ENCODE data around the gene GOLGA5. TPM values are rescaled to one million over a fixed set of nuclear protein-coding genes. Genes with fewer than 3 reads are reported as not detected.

GOLGA5 gene
- total and polyA plus RNA-seq, 2 experiments from 2014 or later, result 56.4 to 70.6 TPM

GRCh38 chr14:92794547-92794941 is 439 bp downstream of the GOLGA5 start:
- Histone ChIP-seq H3K9ac (peak overlapping the region; percentile 99), H3K36me3 (ENCODE audit: low read depth) (peaks cover 7% of the 10 kb centered on the region; the same call in 1 of the 2 replicates), H3K4me2 (ENCODE audit: unreplicated experiment) (peak overlapping the region; percentile 83), H3K4me3 (peak overlapping the region; percentile 89), H4K20me1 (ENCODE audit: insufficient read depth) (0 out of 2 replicates have a peak, but pooled peaks cover under 1% of the 10 kb centered on the region), H3F3A (ENCODE audit: insufficient read depth) (0 out of 2 replicates have a peak, but pooled peaks cover 9% of the 10 kb centered on the region), H2AFZ (peak overlapping the region; percentile 65), H3K79me2 (ENCODE audit: insufficient read depth) (peaks cover 52% of the 10 kb centered on the region), H3K4me1 (ENCODE audit: insufficient read depth) (peaks cover 23% of the 10 kb centered on the region), H3K27ac (peak overlapping the region; percentile 89), H3K9me2 (ENCODE audit: insufficient read depth) (no peaks in the 10 kb centered on the region), H3K27me3 (replicated peaks; ENCODE audit: insufficient read depth) (no peaks in the 10 kb centered on the region), H3K9me3 (ENCODE audit: low read depth) (no peaks in the 10 kb centered on the region)
- peak; percentile 57 for DNase-seq
- TF ChIP-seq EZH2phosphoT487 (IDR thresholded peaks at IDR 0.05; ENCODE audit: insufficient read depth, low read depth), result no peak
- no peak for TF ChIP-seq EZH2 (IDR thresholded peaks at IDR 0.05; ENCODE audit: insufficient read depth, poor library complexity, severe bottlenecking)
- in situ Hi-C loops (cut with MboI), result loop anchor here (25.0 kb wide), 1 partner anchor 657 kb away; no protein-coding TSS in a partner anchor
- 1 to 2% methylated on average over 20 of the region's 20 CpGs for WGBS, 2 experiments (ENCODE audit: low coverage in 1 of 2, low lambda C conversion rate in 2 of 2, missing lambda C conversion rate in 2 of 2)

GRCh38 chr14:92794961-92795360 is 856 bp downstream of the GOLGA5 start:
- peaks cover 11% of the 10 kb centered on the region; the same call in 1 of the 2 replicates for H3F3A ChIP-seq (ENCODE audit: insufficient read depth)
- peak overlapping the region; percentile 65 for H2AFZ ChIP-seq
- H3K4me1 ChIP-seq (ENCODE audit: insufficient read depth), result peaks cover 25% of the 10 kb centered on the region
- no peak for TF ChIP-seq EZH2phosphoT487 (IDR thresholded peaks at IDR 0.05; ENCODE audit: insufficient read depth, low read depth)
- no peak for TF ChIP-seq EZH2 (IDR thresholded peaks at IDR 0.05; ENCODE audit: insufficient read depth, poor library complexity, severe bottlenecking)
- DNase-seq, result peak; percentile 26
- peaks cover 56% of the 10 kb centered on the region for H3K79me2 ChIP-seq (ENCODE audit: insufficient read depth)
- peak overlapping the region; percentile 89 for H3K27ac ChIP-seq
- H4K20me1 ChIP-seq (ENCODE audit: insufficient read depth), result 0 out of 2 replicates have a peak, but pooled peaks cover 5% of the 10 kb centered on the region
- peak overlapping the region; percentile 89 for H3K4me3 ChIP-seq
- H3K36me3 ChIP-seq (ENCODE audit: low read depth), result peaks cover 7% of the 10 kb centered on the region; the same call in 1 of the 2 replicates
- no peaks in the 10 kb centered on the region for H3K9me2 ChIP-seq (ENCODE audit: insufficient read depth)
- in situ Hi-C loops (cut with MboI), result loop anchor here (25.0 kb wide), 1 partner anchor 658 kb away; no protein-coding TSS in a partner anchor
- peak overlapping the region; percentile 83 for H3K4me2 ChIP-seq (ENCODE audit: unreplicated experiment)
- H3K27me3 ChIP-seq (replicated peaks; ENCODE audit: insufficient read depth), result no peaks in the 10 kb centered on the region
- WGBS, 2 experiments (ENCODE audit: low coverage in 1 of 2, low lambda C conversion rate in 2 of 2, missing lambda C conversion rate in 2 of 2), result 19 to 26% methylated on average over 6 of the region's 6 CpGs
- H3K9me3 ChIP-seq (ENCODE audit: low read depth), result no peaks in the 10 kb centered on the region
- peak overlapping the region; percentile 99 for H3K9ac ChIP-seq

- Histone ChIP-seq H3F3A (ENCODE audit: insufficient read depth) (peaks cover 10% of the 10 kb centered on the region; the same call in 1 of the 2 replicates), H3K79me2 (ENCODE audit: insufficient read depth) (peaks cover 87% of the 10 kb centered on the region), H3K4me2 (ENCODE audit: unreplicated experiment) (no peak overlapping the region), H3K9me2 (ENCODE audit: insufficient read depth) (no peaks in the 10 kb centered on the region), H3K36me3 (ENCODE audit: low read depth) (peaks cover 8% of the 10 kb centered on the region; the same call in 1 of the 2 replicates), H2AFZ (no peak overlapping the region), H3K9me3 (ENCODE audit: low read depth) (no peaks in the 10 kb centered on the region), H3K27me3 (replicated peaks; ENCODE audit: insufficient read depth) (no peaks in the 10 kb centered on the region), H3K4me3 (no peak overlapping the region), H3K9ac (no peak overlapping the region), H3K4me1 (ENCODE audit: insufficient read depth) (peaks cover 46% of the 10 kb centered on the region), H4K20me1 (ENCODE audit: insufficient read depth) (0 out of 2 replicates have a peak, but pooled peaks cover 7% of the 10 kb centered on the region), H3K27ac (no peak overlapping the region)
- no peak for DNase-seq
- in situ Hi-C loops (cut with MboI), result loop anchor here (25.0 kb wide), 1 partner anchor 661 kb away; no protein-coding TSS in a partner anchor
- TF ChIP-seq EZH2 (IDR thresholded peaks at IDR 0.05; ENCODE audit: insufficient read depth, poor library complexity, severe bottlenecking), result no peak
- TF ChIP-seq EZH2phosphoT487 (IDR thresholded peaks at IDR 0.05; ENCODE audit: insufficient read depth, low read depth), result no peak
- WGBS, 2 experiments (ENCODE audit: low coverage in 1 of 2, low lambda C conversion rate in 2 of 2, missing lambda C conversion rate in 2 of 2), result 84 to 86% methylated on average over 6 of the region's 6 CpGs
These were observed 4.0 kb downstream of the GOLGA5 start for GRCh38 chr14:92797935-92798653.

GRCh38 chr14:92798811-92799210 is 4.7 kb downstream of the GOLGA5 start:
- Histone ChIP-seq H3K79me2 (ENCODE audit: insufficient read depth) (peaks cover 94% of the 10 kb centered on the region), H3F3A (ENCODE audit: insufficient read depth) (peaks cover 3% of the 10 kb centered on the region; the same call in 1 of the 2 replicates), H3K27me3 (replicated peaks; ENCODE audit: insufficient read depth) (no peaks in the 10 kb centered on the region), H3K9me3 (ENCODE audit: low read depth) (no peaks in the 10 kb centered on the region), H3K9ac (no peak overlapping the region), H3K27ac (no peak overlapping the region), H3K4me1 (ENCODE audit: insufficient read depth) (peaks cover 41% of the 10 kb centered on the region), H3K4me2 (ENCODE audit: unreplicated experiment) (no peak overlapping the region), H3K9me2 (ENCODE audit: insufficient read depth) (no peaks in the 10 kb centered on the region), H3K36me3 (ENCODE audit: low read depth) (peaks cover 15% of the 10 kb centered on the region; the same call in 1 of the 2 replicates), H3K4me3 (no peak overlapping the region), H2AFZ (no peak overlapping the region), H4K20me1 (ENCODE audit: insufficient read depth) (peaks cover 12% of the 10 kb centered on the region)
- in situ Hi-C loops (cut with MboI), result loop anchor here (25.0 kb wide), 1 partner anchor 662 kb away; no protein-coding TSS in a partner anchor
- TF ChIP-seq EZH2phosphoT487 (IDR thresholded peaks at IDR 0.05; ENCODE audit: insufficient read depth, low read depth), result no peak
- no peak for TF ChIP-seq EZH2 (IDR thresholded peaks at IDR 0.05; ENCODE audit: insufficient read depth, poor library complexity, severe bottlenecking)
- no peak for DNase-seq
- WGBS, 2 experiments (ENCODE audit: low coverage in 1 of 2, low lambda C conversion rate in 2 of 2, missing lambda C conversion rate in 2 of 2), result 97% methylated on average over 10 of the region's 10 CpGs

Data from GM23248 (cell line).